Right hindlimb (tissue), 1 donor: ENCODE data around the gene BRINP3.

Experiments used
- DNase-seq: peaks from one replicate; pipeline ENCODE4 v3.0.0-alpha.2; 2018

Gene BRINP3

GRCh38 chr1:190444464-190444863 is 33.2 kb downstream of the BRINP3 start:
- no peak for DNase-seq

DNA sequence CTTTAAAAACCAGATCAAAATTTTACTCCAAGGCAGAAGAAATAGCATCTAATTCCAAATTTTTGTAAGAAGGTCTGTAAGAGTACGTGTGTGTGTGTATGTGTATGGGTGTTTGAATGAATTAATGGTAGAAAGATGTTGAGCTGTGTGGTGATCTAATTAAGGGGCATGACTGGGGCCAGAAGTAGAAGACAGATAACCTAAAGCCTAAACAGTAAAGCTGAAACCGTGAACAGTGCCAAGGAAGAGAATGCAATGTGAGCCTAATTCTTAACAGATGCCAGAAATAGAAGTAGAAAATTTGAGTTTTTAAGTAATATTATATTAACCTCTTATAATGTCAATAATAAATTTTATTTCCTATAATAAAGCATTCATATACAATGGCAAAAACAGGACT is 38.2 kb downstream of the BRINP3 start:
- DNase-seq, result no peak

DNA sequence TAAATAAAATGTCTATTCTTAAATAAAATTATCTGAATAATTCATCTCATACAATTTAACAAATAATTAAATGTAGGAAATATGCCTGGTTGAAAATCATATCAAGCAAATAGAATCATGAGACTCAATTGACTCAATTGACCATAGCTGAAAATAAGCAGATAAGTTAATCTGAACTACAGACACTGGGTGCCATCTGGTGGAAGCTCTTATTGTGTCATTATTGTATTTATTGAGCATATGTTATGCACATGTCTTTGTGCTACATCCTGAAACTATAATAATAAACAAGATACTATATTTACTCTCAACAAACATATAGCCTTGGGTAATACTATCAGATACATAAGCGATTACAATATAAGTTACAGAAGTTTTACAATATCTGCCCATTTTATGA is 41.0 kb downstream of the BRINP3 start:
- no peak for DNase-seq

GRCh38 chr1:190429932-190430331 is 47.7 kb downstream of the BRINP3 start:
- DNase-seq, result no peak

DNA sequence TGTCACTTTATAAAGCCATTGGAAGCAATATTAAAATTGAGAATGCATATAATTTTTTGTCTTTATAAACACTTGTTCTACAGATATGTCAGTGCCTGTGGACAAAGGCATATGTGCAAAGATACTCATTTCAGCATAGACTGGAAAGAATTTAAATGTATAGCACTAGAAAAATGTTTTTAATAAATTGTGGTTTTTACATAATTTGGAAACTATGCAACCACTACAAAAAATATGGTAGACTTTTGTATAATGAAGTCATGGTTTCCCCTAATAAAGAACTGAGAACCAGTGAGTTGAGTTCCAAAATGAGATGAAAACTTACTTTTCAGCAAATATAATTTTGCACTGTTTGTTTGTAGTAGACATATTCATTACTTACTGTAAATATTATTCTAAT is 48.5 kb downstream of the BRINP3 start:
- no peak for DNase-seq

- DNase-seq, result no peak
These were observed 61.4 kb downstream of the BRINP3 start for GRCh38 chr1:190416239-190416638.

DNA sequence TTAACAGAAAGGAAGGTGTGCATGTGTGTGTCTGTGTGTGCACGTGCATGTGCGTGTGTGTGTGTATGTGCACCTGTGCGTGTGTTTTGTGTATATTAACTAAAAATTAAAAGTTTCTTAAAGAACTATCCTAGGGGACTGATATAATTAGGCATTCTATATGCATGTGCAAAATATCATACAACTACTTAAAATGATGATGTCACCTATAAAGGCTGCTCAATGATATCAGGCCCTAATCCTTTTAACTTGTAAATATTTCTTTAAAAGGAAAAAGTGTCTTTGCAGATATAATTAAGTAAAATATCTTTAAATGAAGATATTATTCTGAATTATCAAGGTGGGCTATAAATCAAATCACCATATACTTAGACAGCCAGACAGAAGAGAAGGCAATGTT is 64.5 kb downstream of the BRINP3 start:
- no peak for DNase-seq

- no peak for DNase-seq
These were observed 74.3 kb downstream of the BRINP3 start for GRCh38 chr1:190403402-190403801.

DNA sequence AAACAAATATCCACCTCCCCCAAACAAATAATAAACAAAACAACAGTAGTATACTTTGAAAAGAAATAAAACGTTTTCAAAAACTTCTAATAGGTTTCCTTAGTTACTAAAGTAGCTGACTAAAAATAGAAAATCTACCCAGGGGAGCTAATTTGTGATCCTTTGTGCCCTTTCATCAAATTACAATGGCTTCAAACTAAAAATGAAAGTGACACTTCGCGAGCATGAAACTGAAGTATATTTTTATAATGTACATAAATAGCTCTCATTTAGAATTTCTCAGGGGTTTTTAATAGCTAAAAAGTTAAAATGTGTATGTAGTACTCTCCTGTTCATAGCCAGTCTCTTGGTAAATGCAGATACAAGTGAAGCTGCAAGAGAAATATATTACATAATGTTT is 78.4 kb downstream of the BRINP3 start:
- DNase-seq, result no peak

DNA sequence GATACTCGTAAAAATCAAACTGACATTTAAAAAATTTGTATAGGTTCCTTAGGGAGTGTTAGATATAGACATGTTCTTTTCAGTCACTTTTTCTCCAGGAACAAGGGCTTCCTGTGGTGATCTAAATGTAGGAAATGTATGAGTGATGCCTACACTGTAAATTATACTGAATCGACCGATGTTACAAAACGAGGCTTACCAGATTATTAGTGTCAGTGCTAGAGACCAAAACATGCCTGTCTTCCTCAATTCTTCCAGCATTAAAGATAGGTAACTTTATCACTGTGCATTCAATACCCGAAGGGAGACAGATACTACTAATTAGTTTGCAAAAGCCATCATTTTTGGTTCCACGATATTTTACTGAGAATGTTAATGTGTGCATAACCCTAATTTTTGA is 86.1 kb downstream of the BRINP3 start:
- DNase-seq, result no peak

GRCh38 chr1:190377991-190378390 is 99.7 kb downstream of the BRINP3 start:
- no peak for DNase-seq

DNA sequence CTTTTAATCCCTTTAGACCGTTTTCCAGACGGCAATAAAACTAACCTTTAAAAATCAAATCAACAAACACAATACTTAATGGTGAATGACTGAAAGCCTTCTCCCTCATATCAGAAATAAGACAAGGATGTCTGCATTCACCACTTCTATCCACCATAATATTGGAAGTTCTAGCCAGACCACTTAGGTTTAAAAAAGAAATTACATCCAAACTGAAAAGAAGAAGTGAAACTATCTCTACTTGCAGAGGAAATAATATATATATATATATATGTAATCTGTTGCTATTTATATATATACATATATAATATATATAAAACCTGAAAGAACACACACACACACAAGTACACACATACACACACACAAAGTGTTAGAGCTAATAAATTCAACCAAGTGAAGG is 100.4 kb downstream of the BRINP3 start:
- DNase-seq, result no peak

GRCh38 chr1:190376044-190376443 is 101.6 kb downstream of the BRINP3 start:
- no peak for DNase-seq

DNA sequence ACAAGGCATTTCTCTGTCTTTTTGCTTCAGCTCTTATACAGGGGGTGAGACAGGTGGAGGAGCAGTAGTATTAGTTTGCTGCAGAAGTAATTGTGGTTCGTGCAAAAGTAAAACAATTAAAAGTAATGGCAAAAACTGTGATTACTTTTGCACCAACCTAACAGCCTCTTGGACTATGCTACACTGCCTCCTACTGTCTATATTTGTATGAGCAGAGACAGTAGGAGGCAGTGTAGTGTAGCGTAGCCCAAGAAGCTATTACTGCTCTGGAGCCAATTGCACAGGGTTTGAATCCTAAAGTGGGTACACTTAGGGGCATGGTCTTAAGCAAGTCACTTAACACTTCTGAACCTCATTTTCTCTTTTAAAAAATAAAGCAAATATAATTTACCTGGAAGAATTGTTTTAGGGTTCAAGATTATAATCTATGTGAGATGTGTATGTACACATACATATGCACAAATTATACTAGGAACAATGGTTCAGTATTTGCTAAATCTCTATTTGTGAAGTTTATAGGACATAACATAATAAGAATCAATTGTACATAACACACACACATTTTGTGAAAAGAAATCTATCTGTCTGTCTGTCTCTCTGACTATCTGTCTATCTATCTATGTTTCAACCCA is 103.8 kb downstream of the BRINP3 start:
- no peak for DNase-seq

DNA sequence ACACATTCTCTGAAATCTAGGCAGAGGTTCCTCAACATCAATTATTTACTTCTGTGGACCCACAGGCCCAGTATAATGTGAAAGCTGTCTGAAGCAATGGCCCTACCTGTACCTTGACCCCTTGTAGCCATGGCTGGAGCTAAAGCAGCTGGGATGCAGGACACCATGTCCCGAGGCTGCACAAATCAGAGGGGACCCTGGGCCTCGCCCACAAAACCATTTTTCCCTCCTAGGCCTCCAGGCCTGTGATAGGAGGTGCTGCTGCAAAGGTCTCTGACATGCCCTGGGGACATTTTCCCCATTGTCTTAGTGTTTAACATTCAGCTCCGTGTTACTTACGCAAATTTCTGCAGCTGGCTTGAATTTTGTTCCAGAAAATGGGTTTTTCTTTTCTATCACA is 110.5 kb downstream of the BRINP3 start:
- no peak for DNase-seq

DNA sequence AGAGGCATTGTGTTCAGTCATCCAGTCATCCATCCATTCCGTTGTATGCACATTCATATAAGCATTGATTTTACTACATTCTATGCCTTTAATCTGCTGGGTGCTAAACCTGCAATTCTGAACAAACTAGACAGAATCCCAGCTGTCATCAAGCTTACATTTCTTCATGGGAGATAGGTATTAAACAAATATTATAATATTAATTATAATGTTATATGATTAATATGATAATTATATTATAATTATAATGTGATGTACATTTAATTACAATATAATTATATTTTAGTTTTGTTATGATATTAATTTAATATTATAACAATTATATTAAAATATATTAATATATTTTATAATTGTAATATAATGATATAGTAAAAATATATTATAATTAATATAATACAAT is 112.4 kb downstream of the BRINP3 start:
- DNase-seq, result no peak

DNA sequence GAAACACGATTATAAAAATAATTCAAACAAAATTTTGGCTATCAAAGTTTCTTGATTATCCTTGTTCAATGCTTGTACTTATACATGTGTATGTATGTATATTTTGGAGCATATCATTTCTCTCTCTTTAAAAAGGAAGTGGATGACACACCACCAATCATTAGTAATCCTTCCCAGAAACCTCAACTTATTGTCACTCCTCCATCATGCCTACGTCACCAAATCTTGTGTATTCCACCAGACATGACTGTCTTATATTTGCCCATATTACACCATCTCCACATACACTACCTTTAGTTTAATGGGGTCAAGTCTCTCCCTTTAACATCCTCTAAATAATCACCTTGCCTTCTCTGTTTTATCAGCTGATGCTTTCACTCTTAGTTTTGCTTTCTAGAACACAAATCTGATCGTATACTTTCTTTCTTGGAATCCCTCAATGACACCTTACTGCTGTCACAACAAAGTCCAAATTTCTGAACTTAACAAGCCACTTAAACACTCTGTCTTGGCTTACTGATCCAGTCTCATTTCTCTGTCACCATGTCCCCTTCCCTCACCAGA is 124.0 kb downstream of the BRINP3 start:
- DNase-seq, result no peak

DNA sequence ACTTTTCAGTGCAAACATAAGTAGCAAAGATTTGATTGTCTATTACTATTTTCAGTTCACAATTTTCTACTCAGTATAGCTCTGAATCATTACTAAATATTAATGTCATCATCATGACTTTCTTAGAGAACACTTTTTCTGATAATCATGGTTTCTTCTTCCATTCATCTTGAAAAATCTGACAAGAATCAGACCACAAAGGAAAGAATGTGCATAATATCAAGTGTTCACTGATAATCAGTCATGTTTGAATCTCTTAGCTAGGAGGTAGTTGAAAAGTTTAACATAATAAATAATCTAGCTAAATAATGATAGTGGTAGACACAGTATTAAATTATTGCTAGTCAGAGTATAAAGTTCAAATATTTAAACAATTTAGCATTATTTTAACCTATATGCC is 133.2 kb downstream of the BRINP3 start:
- no peak for DNase-seq

GRCh38 chr1:190338829-190339228 is 138.8 kb downstream of the BRINP3 start:
- DNase-seq, result no peak

- no peak for DNase-seq
These were observed 148.8 kb downstream of the BRINP3 start for GRCh38 chr1:190328871-190329270.

GRCh38 chr1:190328361-190328760 is 149.3 kb downstream of the BRINP3 start:
- no peak for DNase-seq

DNA sequence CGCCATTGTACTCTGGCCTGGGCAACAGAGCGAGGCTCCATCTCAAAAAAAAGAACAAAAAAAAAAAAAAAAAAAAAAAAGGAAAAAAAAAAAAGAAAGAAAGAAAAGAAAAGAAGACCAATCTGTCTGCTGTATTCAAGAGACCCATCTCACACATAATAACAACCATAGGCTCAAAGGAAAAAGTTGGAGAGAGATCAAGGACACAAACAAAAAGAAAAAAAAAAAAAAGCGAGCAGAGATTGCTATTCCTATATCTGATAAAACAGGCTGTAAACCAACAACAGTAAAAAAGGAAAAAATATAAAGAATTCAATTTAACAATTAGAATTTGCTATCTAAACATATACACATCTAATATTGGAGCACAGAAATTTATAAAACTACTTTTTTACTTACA is 150.4 kb downstream of the BRINP3 start:
- DNase-seq, result no peak

GRCh38 chr1:190323530-190323929 is 154.1 kb downstream of the BRINP3 start:
- DNase-seq, result no peak

- no peak for DNase-seq
These were observed 155.4 kb downstream of the BRINP3 start for GRCh38 chr1:190322274-190322673.

DNA sequence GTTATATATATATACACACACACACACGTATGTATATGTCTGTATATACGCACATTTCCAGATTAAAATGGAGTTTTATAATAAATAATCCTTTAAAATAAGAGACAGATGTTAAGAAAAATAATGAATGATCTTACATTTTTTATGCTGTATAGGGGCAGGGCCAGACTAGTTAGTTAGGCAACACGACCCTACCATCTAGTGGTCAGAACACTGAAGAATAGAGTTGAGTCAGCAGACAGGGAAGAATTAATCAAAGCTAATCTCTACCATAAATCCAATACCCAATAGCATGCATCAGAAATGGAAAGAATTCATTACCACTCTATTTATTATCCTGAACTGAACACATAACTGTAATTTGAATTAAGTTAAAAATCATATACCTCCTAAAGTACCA is 156.7 kb downstream of the BRINP3 start:
- DNase-seq, result no peak
